GM12875 (cell line): Measurements from ENCODE around the gene PTPN13.

Source experiments
- H3K4me3 ChIP-seq: one replicate; pipeline ENCODE4 v1.5.1; 2011; ENCODE audit warnings: low read depth, low read length, control low read depth
- TF ChIP-seq, protein P1 (sequence below): IDR thresholded peaks from 2 replicates; pipeline ENCODE4 v1.5.1; 2011; ENCODE audit warnings: low read depth, mild to moderate bottlenecking, control low read depth, inconsistent platforms, low read length, moderate library complexity, borderline replicate concordance; ENCODE audit not compliant: insufficient read depth

The PTPN13 gene

GRCh38 chr4:86592553-86593249, 1.4 kb upstream of the PTPN13 start:
- H3K4me3 ChIP-seq = no peak overlapping the region
- TF ChIP-seq, protein P1, sequence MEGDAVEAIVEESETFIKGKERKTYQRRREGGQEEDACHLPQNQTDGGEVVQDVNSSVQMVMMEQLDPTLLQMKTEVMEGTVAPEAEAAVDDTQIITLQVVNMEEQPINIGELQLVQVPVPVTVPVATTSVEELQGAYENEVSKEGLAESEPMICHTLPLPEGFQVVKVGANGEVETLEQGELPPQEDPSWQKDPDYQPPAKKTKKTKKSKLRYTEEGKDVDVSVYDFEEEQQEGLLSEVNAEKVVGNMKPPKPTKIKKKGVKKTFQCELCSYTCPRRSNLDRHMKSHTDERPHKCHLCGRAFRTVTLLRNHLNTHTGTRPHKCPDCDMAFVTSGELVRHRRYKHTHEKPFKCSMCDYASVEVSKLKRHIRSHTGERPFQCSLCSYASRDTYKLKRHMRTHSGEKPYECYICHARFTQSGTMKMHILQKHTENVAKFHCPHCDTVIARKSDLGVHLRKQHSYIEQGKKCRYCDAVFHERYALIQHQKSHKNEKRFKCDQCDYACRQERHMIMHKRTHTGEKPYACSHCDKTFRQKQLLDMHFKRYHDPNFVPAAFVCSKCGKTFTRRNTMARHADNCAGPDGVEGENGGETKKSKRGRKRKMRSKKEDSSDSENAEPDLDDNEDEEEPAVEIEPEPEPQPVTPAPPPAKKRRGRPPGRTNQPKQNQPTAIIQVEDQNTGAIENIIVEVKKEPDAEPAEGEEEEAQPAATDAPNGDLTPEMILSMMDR = no peak

- H3K4me3 ChIP-seq = no peak overlapping the region
- TF ChIP-seq, protein P1 = no peak
These were observed 677 bp downstream of the PTPN13 start for GRCh38 chr4:86594559-86595425.

DNA sequence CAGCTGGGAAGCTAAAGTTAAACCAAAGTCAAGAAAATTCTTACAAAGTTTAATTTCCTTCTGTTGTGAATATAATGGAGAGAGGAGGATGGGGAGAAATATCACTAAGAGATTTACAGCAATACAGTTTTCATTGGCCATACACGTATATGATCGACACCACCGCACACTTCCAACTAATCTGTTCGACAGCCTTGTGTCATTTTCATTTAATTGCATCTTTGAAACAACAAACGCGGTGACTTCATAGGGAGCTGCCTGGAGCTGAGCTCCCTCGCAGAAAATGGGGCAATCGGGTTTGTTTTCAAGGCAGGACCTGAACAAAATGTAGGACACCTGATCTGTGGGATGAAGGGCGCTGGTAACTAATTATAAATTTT, 1.3 kb downstream of the PTPN13 start:
- TF ChIP-seq, protein P1 = no peak
- H3K4me3 ChIP-seq = no peak overlapping the region

GRCh38 chr4:86596807-86597206, 2.7 kb downstream of the PTPN13 start:
- H3K4me3 ChIP-seq = no peak overlapping the region
- TF ChIP-seq, protein P1 = no peak

DNA sequence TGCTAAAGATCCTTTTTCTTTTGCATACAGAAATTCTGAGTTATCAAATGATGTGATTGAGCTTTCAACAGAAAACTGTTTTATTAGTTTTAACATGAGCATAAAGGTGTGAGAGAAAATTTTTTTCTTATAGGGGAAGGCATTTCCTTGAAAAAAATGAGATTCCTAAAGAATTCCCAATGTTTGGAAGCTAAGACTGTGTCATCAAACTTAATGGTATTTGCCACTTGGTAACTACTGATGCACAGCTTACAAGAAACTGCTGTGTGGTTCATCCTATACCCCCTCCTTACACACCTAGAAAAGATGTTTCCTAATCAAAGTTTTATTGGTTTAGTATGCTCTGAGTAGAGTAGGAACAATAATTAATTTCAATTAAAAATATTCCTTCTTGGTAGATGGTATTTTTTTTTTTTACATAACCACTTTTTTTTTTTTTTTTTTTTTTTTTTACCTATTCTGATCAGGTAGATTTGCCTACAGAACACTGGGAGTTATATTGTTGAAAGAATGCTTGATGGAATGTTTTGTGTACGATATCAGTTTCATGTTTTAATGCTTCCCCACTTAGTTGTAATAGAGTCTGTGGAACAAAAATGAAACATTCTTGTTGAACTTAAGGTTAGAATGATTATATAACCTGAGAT, 6.0 kb downstream of the PTPN13 start:
- TF ChIP-seq, protein P1 = no peak
- H3K4me3 ChIP-seq = no peak overlapping the region

GRCh38 chr4:86603311-86603885, 9.3 kb downstream of the PTPN13 start:
- H3K4me3 ChIP-seq = no peak overlapping the region
- TF ChIP-seq, protein P1 = no peak
